ENCODE results near the gene PARVG.
A peak's percentile ranks its signal among the peaks of the same experiment; 100 is the strongest.

The PARVG gene

GRCh38 chr22:44181033-44181911 is 547 bp downstream of the PARVG start:
- peaks cover 20% of the 10 kb centered on the region for H3K36me3 Mint-ChIP-seq
- CTCF ChIA-PET = interaction anchor here (0.9 to 1.3 kb wide), 3 partner anchors 9 to 187 kb away, joined by 3 to 4 read pairs (median 4); no protein-coding TSS in a partner anchor
- H3K4me3 Mint-ChIP-seq = peak overlapping the region; percentile 76
- H3K27me3 Mint-ChIP-seq = peaks cover 18% of the 10 kb centered on the region
- H3K9me3 Mint-ChIP-seq = no peaks in the 10 kb centered on the region
- peaks cover 32% of the 10 kb centered on the region for H3K4me1 Mint-ChIP-seq
- peak; percentile 84 for DNase-seq
- H3K27ac Mint-ChIP-seq = peak overlapping the region; percentile 89

GRCh38 chr22:44181912-44182587 is 1.3 kb downstream of the PARVG start:
- peaks cover 18% of the 10 kb centered on the region for H3K27me3 Mint-ChIP-seq
- H3K4me3 Mint-ChIP-seq = peak overlapping the region; percentile 76
- peaks cover 32% of the 10 kb centered on the region for H3K4me1 Mint-ChIP-seq
- peak; percentile 54 for DNase-seq
- H3K36me3 Mint-ChIP-seq = peaks cover 23% of the 10 kb centered on the region
- H3K9me3 Mint-ChIP-seq = no peaks in the 10 kb centered on the region
- H3K27ac Mint-ChIP-seq = peak overlapping the region; percentile 89
- CTCF ChIA-PET = interaction anchor here (1.1 kb wide), 1 partner anchor 9 kb away, joined by 4 read pairs; no protein-coding TSS in a partner anchor

DNA sequence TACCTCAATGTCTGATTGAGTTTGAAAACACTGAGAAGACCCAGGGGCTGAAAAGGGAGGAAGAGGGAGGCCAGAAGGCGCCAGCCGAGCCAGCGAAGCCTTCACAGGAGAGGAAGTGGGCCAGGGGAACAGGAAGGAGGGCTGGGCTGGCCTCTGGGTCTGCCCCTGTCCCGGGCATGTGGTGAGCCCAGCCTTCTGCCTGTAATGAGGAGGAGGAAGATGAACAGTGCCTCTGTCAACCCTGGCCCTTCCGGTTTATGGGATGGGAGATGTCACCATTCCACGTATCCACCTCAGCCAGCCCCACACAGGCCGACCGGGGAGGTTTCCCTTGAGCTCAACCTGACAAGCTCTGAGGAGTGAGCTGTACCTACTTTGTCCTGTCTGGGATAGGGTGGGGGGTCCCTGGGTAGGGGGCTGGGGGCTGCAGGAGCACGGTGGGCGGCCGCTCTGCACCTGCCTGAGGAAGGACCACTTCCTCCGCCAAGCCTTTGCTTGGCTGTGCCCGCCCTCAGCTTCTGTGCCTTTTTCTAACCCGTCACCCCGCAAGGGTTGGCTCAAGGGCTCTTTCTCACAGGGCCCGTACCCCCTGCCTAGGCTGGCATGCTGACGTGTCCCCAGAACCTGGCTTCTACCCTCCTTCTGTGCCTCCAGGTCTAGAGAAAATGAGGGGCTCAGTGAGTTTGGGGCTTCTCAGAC is 2.0 kb downstream of the PARVG start:
- peak overlapping the region; percentile 76 for H3K4me3 Mint-ChIP-seq
- DNase-seq = peak; percentile 75
- peaks cover 32% of the 10 kb centered on the region for H3K4me1 Mint-ChIP-seq
- no peaks in the 10 kb centered on the region for H3K9me3 Mint-ChIP-seq
- peaks cover 17% of the 10 kb centered on the region for H3K27me3 Mint-ChIP-seq
- peaks cover 27% of the 10 kb centered on the region for H3K36me3 Mint-ChIP-seq
- peak overlapping the region; percentile 89 for H3K27ac Mint-ChIP-seq
- CTCF ChIA-PET = no interaction called here

- Mint-ChIP-seq H3K4me3 (peak overlapping the region; percentile 76), H3K27ac (peak overlapping the region; percentile 89), H3K4me1 (peaks cover 32% of the 10 kb centered on the region), H3K9me3 (no peaks in the 10 kb centered on the region), H3K36me3 (peaks cover 27% of the 10 kb centered on the region), H3K27me3 (peaks cover 12% of the 10 kb centered on the region)
- no peak for DNase-seq
- CTCF ChIA-PET = no interaction called here
These were observed 2.5 kb downstream of the PARVG start for GRCh38 chr22:44183287-44183588.

DNA sequence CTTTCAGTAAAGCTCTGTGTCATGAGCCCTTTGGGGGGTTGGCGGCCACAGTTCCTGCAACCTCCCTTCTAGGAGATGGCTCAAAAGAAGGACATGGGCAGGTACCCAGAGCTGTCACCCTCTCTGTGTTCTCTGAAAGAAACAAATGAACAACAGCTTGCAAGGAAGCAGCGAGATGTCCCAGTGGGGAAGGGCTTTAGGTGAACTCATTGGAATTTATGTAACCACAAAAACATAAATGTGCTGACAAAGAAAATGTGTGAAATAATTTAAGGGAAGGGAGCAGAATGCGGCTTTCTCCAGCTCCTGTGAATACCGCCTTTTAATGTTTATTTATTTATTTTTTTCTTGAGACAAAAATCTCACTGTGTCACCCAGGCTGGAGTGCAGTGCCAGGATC is 3.3 kb downstream of the PARVG start:
- CTCF ChIA-PET = interaction anchor here (0.5 kb wide), 1 partner anchor 62 kb away, joined by 4 read pairs; no protein-coding TSS in a partner anchor
- no peak overlapping the region for H3K27ac Mint-ChIP-seq

GRCh38 chr22:44185237-44186120 is 4.8 kb downstream of the PARVG start:
- Mint-ChIP-seq H3K27me3 (no peaks in the 10 kb centered on the region), H3K27ac (peak overlapping the region; percentile 9), H3K36me3 (peaks cover 27% of the 10 kb centered on the region), H3K4me1 (peaks cover 35% of the 10 kb centered on the region), H3K9me3 (no peaks in the 10 kb centered on the region), H3K4me3 (no peak overlapping the region)
- no peak for DNase-seq
- CTCF ChIA-PET = no interaction called here

More for the DNA sequence above, 3.3 kb downstream of the PARVG start:
- Mint-ChIP-seq H3K9me3 (no peaks in the 10 kb centered on the region), H3K4me3 (peak overlapping the region; percentile 76), H3K27me3 (peaks cover 9% of the 10 kb centered on the region), H3K36me3 (peaks cover 27% of the 10 kb centered on the region), H3K4me1 (peaks cover 32% of the 10 kb centered on the region)
- DNase-seq = no peak

- Mint-ChIP-seq H3K27ac (no peak overlapping the region), H3K4me1 (peaks cover 31% of the 10 kb centered on the region), H3K36me3 (peaks cover 27% of the 10 kb centered on the region), H3K27me3 (no peaks in the 10 kb centered on the region), H3K4me3 (no peak overlapping the region), H3K9me3 (no peaks in the 10 kb centered on the region)
- no peak for DNase-seq
- CTCF ChIA-PET = no interaction called here
These were observed 5.4 kb downstream of the PARVG start for GRCh38 chr22:44186121-44186510.

GRCh38 chr22:44186737-44187136 is 6.0 kb downstream of the PARVG start:
- DNase-seq = no peak
- Mint-ChIP-seq H3K9me3 (no peaks in the 10 kb centered on the region), H3K27me3 (no peaks in the 10 kb centered on the region), H3K4me3 (no peak overlapping the region), H3K27ac (no peak overlapping the region), H3K36me3 (peaks cover 27% of the 10 kb centered on the region), H3K4me1 (peaks cover 34% of the 10 kb centered on the region)
- CTCF ChIA-PET = no interaction called here

GRCh38 chr22:44187652-44188230 is 7.0 kb downstream of the PARVG start:
- Mint-ChIP-seq H3K4me1 (peaks cover 35% of the 10 kb centered on the region), H3K27ac (no peak overlapping the region), H3K9me3 (no peaks in the 10 kb centered on the region), H3K36me3 (peaks cover 28% of the 10 kb centered on the region), H3K4me3 (no peak overlapping the region), H3K27me3 (no peaks in the 10 kb centered on the region)
- CTCF ChIA-PET = no interaction called here
- no peak for DNase-seq

GRCh38 chr22:44188316-44188715 is 7.6 kb downstream of the PARVG start:
- H3K4me1 Mint-ChIP-seq = peaks cover 38% of the 10 kb centered on the region
- H3K4me3 Mint-ChIP-seq = no peak overlapping the region
- CTCF ChIA-PET = no interaction called here
- no peak for DNase-seq
- no peaks in the 10 kb centered on the region for H3K27me3 Mint-ChIP-seq
- H3K36me3 Mint-ChIP-seq = peaks cover 31% of the 10 kb centered on the region
- H3K9me3 Mint-ChIP-seq = no peaks in the 10 kb centered on the region
- peak overlapping the region; percentile 73 for H3K27ac Mint-ChIP-seq

DNA sequence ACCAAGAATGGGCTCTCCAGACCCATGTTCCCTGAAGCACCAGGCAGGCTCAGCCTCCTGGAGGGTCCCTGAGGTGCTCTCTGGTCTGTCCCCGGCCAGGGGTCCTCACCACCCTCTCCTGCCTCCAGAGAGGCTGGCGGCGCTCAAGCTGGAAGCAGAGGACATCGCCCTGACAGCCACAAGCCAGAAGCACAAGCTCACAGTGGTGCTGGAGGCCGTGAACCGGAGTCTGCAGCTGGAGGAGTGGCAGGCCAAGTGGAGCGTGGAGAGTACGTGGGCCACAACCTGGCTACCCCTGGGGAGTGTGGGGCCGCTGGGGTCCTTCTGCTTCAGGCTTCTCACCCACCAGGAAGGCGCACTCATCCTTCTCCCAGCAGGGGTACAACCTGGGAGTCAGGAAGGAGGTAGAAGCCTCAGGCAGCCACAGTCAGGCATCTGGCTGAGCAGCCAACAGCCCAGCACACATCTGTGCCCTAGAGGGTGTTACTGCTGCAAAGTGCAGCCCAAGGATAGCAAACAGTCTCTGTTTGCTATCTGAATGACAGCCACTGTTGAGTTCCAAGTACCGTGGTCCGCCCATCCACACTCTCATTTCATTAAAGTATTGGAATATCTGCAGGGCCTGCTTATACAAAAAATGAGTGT is 8.4 kb downstream of the PARVG start:
- H3K9me3 Mint-ChIP-seq = no peaks in the 10 kb centered on the region
- CTCF ChIA-PET = no interaction called here
- peaks cover 39% of the 10 kb centered on the region for H3K4me1 Mint-ChIP-seq
- no peak for DNase-seq
- peaks cover 39% of the 10 kb centered on the region for H3K36me3 Mint-ChIP-seq
- H3K4me3 Mint-ChIP-seq = no peak overlapping the region
- no peaks in the 10 kb centered on the region for H3K27me3 Mint-ChIP-seq
- peak overlapping the region; percentile 65 for H3K27ac Mint-ChIP-seq

- H3K27ac Mint-ChIP-seq = peak overlapping the region; percentile 72
- H3K4me3 Mint-ChIP-seq = no peak overlapping the region
- H3K36me3 Mint-ChIP-seq = peaks cover 39% of the 10 kb centered on the region
- no peaks in the 10 kb centered on the region for H3K9me3 Mint-ChIP-seq
- DNase-seq = no peak
- no peaks in the 10 kb centered on the region for H3K27me3 Mint-ChIP-seq
- peaks cover 39% of the 10 kb centered on the region for H3K4me1 Mint-ChIP-seq
- CTCF ChIA-PET = interaction anchor here (1.6 kb wide), 1 partner anchor 9 kb away, joined by 4 read pairs; no protein-coding TSS in a partner anchor
These were observed 9.8 kb downstream of the PARVG start for GRCh38 chr22:44190381-44190976.
